Head of caudate nucleus (tissue), 42 donors: ENCODE data around the gene PGBD5.

Experiments used
- DNase-seq, 42 donors: peaks; one replicate each; pipeline versions ENCODE4 v3.0.0 to v3.0.0-alpha.2; 2020 to 2021; ENCODE audit warnings: mixed read lengths in 7 of 42
- intact Hi-C: fragments of 100-400 bp; cut with DNase I; formaldehyde crosslinking; loops from one replicate; pipeline ENCODE4 v1.15.0; 2022

PGBD5 gene

GRCh38 chr1:230401763-230402294 is 24.3 kb downstream of the PGBD5 start:
- intact Hi-C loops = no loop called here
- peak in 1 of 42 donors; percentile 29 for DNase-seq

GRCh38 chr1:230401101-230401500 is 25.0 kb downstream of the PGBD5 start:
- DNase-seq = no peak
- intact Hi-C loops = no loop called here

DNA sequence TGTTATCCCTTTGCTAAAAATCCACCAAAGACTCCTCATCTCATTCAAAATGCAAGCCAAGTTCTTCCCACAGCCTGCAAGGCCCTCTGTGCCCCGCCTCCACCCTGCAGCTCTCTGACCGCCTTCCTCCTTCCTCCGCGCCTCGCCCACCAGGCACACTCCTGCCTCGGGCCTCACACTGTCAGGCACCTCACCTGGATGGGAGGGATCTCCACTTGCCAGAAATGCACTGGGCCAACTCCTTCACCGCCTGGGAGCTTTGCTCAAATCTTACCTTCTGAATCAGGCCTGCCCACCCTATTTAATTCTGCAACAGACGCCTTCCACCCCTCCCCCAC is 26.2 kb downstream of the PGBD5 start:
- DNase-seq = peak in 6 of 42 donors; percentile 27 to 74 (median 50)
- intact Hi-C loops = no loop called here

GRCh38 chr1:230399321-230400006 is 26.7 kb downstream of the PGBD5 start:
- DNase-seq = no peak
- intact Hi-C loops = no loop called here

DNA sequence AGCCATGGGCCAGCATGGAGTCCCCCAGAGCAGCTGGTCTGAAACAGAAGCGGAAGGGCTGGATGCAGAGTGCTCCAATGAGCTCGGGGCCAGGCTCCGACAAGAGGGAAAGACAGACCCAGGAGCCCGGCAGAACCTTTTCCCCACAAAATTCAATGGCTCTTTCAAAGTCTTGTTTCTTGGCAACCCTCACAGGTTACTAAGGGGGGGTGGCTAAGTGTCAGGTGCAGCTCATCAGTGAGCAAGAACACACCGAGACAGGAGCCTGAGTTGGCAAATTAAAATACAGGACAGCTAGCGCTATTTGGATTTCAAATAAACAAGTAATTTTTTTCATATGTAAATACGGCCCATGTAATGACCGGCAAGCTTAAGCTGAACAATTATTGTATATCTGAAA is 27.3 kb downstream of the PGBD5 start:
- DNase-seq = peak in 11 of 42 donors; percentile 32 to 75 (median 49)
- intact Hi-C loops = no loop called here

GRCh38 chr1:230396966-230397365 is 29.2 kb downstream of the PGBD5 start:
- peak in 1 of 42 donors; percentile 19 for DNase-seq
- intact Hi-C loops = no loop called here

GRCh38 chr1:230395932-230396331 is 30.2 kb downstream of the PGBD5 start:
- intact Hi-C loops = no loop called here
- DNase-seq = no peak

DNA sequence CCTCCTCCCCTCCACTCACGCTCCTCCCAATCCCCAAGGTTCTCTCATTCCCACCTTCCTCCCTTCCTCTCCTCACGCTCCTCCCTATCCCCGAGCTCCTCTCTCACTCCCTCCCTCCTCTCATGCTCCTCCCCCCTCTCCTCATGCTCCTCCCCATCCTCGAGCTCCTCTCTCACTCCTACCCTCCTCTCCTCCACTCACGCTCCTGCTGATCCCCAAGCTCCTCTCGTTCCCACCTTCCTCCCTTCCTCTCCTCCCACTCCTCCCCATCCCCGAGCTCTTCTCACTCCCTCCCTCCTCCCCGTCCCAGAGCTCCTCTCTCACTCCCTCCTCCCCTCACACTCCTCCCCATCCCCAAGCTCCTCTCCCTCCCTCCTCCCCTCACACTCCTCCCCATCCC is 31.4 kb downstream of the PGBD5 start:
- intact Hi-C loops = no loop called here

DNA sequence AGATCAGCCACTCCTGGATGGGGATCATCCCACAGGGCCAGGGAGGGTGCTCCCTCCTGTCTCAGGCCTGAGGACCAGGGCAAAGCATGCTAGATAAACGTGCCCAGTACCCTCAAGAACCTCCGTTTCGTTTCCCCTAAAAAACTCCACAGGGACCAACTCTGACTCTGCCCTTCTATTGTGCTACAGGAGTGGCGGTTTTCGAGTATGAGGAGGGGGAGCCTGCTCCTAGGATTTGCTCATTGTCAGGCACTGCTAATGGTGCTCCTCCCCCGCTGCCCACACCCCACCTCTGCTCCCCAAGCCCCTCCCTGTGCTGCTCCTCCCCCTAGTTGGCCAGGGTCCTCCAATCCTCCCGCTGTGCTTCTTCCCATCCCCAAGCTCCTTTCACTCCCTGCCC is 32.0 kb downstream of the PGBD5 start:
- intact Hi-C loops = no loop called here

More for the DNA sequence above, 31.4 kb downstream of the PGBD5 start:
- DNase-seq = no peak

DNA sequence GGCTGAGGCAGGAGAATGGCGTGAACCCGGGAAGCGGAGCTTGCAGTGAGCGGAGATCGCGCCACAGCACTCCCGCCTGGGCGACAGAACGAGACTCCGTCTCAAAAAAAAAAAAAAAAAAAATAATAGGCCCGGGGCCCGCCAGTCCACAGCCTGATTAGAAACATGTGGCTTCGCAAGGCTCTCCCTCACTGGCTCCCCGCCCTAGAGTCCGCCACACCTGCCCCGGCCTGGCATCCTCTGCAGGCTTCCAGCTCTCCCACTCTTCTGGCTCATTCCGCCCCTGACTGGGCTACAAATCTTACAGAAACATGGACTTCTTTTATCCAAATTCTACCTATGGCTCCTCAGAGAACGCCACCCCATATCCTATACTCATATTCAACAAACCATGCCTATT is 32.4 kb downstream of the PGBD5 start:
- no peak for DNase-seq
- intact Hi-C loops = no loop called here

More for the DNA sequence above, 32.0 kb downstream of the PGBD5 start:
- DNase-seq = no peak

DNA sequence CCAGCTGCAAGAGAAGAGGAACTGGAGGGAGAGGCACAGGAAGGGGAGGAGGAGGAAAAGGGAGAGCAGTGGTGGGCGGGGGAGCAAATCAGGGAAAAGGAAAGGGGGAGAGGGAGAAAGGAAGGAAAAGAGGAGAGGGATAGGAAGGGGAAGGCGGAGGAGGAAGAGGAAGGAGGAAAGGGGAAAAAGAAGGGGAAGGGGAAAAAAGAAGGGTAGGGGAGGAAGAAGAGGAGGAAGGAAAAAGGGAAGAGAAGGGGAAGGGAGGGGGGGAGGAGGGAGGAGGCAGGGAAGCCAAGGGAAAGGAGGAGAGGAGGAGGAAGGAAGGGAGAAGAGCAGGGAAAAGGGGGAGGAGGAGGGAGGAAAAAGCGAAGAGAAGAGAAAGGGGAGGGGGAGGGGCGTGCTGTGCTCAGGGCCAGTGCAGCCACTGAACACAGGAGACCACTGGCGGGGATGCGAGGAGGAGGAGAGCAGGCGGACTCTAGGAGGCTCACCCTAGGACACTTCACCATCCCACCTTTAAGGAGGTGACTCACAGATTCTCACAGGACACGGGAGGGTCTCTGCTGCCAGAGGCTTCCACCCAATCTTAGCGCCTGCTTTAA is 33.1 kb downstream of the PGBD5 start:
- peak in 2 of 42 donors; percentile 24 to 28 for DNase-seq
- intact Hi-C loops = no loop called here

DNA sequence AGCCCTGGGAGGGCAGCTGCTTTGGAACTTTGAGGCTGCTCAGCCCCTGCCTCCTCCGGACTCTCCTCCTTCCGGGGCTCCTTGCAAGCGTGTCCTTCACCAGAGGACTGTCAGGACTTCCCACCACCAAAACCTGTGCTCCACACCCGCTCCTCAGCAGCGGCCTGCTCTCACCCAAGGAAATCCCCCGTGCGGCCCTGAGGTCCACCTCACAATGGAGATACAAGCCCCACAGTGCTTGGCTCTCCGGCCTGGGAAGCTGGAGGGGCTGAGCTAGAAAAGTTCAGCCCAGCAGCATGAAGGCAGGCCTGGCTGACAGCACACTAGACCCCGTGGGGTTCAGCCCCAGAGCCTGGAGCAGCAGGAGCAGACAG is 33.6 kb downstream of the PGBD5 start:
- intact Hi-C loops = no loop called here
- DNase-seq = peak in 1 of 42 donors; percentile 17

DNA sequence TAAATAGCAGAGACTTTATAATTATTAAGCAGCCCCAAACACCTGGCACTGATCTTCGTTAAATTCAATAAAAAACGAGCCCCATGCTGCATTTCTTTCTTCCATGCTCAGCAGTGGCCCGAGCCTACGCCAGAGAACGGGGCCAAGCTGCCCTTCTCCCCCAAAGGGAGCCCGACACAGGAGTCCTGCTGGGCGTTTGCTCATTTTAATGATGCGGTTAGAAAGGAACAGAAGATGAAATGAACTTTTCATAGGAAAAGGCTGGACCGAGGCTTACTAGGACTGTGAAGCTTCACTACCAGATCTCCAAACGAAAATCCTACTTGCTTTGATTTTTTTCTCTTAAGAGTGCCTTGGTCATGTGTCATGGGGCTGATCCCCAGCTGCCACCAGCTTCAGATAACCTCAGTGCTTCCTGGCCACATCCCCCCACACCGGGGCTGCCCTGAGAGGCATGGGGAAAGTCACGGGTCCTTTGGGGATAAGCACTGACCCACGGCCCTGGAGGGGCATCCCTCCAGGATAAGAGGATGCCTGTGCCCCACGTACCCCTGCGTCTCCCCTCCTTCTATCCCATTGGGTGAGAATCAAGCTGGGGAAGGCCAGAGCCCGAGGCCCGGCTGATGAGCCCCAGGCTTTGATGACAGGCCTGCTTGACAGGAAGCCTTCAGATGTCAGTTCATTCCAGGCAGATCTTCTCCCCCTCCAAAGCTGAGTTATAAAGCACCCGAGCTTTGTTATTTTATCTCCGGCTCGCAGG is 34.2 kb downstream of the PGBD5 start:
- peak in 2 of 42 donors; percentile 15 to 24 for DNase-seq

GRCh38 chr1:230390371-230390770 is 35.8 kb downstream of the PGBD5 start:
- intact Hi-C loops = no loop called here
- peak in 3 of 42 donors; percentile 7 to 21 (median 13) for DNase-seq

More for the DNA sequence above, 34.2 kb downstream of the PGBD5 start:
- intact Hi-C loops = no loop called here

GRCh38 chr1:230387876-230388275 is 38.3 kb downstream of the PGBD5 start:
- intact Hi-C loops = no loop called here

DNA sequence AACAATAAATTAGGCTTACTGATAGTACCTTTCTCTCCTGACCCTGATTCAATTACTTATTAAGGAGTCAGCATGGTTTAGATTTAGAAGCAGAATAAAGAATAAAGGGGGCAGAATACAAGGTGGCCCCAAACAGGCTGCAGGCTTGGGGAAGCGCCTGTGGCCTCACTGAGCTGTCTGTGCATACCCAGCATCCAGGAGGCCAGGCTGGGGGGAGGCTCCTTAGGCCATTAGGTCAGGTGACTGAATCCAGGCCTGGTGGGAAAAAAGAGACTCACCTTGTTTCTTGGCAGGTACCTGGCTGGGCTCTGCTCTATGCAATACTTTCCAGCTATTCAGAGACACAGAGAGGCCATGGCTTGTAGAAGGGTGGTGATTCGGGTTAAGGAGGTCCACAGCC is 38.8 kb downstream of the PGBD5 start:
- intact Hi-C loops = no loop called here
- DNase-seq = peak in 2 of 42 donors; percentile 10 to 11

More at GRCh38 chr1:230387876-230388275, 38.3 kb downstream of the PGBD5 start:
- DNase-seq = peak in 2 of 42 donors; percentile 10 to 21

DNA sequence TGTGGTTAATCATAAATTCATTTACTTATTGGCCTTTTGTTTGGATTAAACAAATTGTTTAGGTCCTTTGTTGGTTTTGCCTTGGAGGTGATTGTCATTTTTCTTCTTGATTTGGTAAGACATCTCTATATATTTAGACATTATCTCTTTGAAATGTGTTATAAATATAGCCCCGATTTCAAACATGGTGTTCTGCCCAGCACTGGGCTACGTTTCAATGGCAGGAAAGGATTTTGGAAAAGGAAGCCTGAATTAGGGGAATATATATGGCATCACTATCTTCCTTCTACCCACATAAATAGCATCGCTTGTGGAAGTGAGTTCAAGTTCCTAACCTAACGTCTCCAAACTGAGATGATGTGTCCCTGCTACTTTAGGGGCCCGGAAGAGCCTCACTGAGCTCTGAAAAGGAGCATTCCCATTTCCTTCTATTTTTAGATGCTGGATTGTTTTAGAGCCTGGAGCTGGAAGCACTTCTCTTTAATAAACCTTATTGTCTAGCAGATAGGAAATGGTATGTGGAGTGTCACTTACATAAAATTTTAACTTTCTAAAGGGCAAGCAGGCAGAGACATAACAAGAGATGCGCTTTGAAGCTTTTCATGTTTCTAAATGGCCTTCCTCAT is 39.4 kb downstream of the PGBD5 start:
- intact Hi-C loops = no loop called here
- peak in 2 of 42 donors; percentile 8 to 13 for DNase-seq

DNA sequence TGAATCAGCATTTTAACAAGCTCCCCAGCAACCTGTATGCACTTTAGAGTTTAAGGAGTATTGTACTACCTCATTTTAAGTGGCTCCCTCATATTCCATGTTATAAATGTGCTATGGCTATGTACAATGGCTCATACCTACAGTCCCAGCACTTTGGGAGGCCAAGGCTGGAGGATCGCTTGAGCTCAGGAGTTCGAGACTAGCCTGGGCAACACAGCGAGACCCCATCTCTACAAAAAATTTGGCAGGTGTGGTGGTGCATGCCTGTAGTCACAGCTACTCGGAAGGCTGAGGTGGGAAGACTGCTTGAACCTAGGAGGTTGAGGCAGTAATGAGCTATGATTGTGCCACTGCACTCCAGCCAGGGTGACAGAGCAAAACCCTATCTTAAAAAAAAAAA is 40.2 kb downstream of the PGBD5 start:
- peak in 1 of 42 donors; percentile 17 for DNase-seq
- intact Hi-C loops = no loop called here

DNA sequence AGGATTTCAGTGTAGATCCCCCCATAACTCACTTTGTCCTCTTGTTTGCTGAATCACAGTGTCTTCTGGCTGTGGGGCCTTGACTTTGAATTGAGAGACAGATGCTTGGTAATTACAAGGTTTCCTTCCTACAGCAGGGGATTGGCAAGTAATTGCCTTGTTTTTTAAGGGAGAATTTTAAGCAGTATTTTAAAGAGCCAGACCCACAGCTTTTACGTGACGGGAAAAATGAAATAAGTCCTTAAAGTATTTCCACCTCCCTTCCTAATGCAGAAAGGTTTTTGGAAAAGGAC is 41.0 kb downstream of the PGBD5 start:
- intact Hi-C loops = no loop called here
- DNase-seq = no peak
